Measurements from ENCODE around the gene ZBTB20. TPM values are rescaled to one million over a fixed set of nuclear protein-coding genes. Genes with fewer than 3 reads are reported as not detected.

The ZBTB20 gene
- polyA plus RNA-seq, 1 donor from 2014 or later: 4.8 TPM

GRCh38 chr3:114510201-114510600 lies 636.9 kb downstream of the ZBTB20 start:
- no peak overlapping the region for H3K4me2 ChIP-seq (ENCODE audit: low read length)
- TF ChIP-seq EP300 (conservative IDR thresholded peaks at IDR 0.05; ENCODE audit: poor library complexity, severe bottlenecking) (no peak), EZH2 (IDR thresholded peaks at IDR 0.05; ENCODE audit: borderline replicate concordance, insufficient read depth, low read length, poor library complexity, severe bottlenecking) (no peak), RAD21 (conservative IDR thresholded peaks at IDR 0.05) (no peak)
- no peak overlapping the region for H3K27ac ChIP-seq (ENCODE audit: low read length)
- H3F3A ChIP-seq (ENCODE audit: insufficient read depth, low read length, poor library complexity, severe bottlenecking): no peaks in the 10 kb centered on the region
- no peaks in the 10 kb centered on the region for H3K79me2 ChIP-seq (replicated peaks; ENCODE audit: insufficient read depth, low read length)
- no peaks in the 10 kb centered on the region for H3K36me3 ChIP-seq (ENCODE audit: insufficient read depth, low read length)
- no peak overlapping the region for H3K4me3 ChIP-seq (ENCODE audit: low read length)
- H3K9ac ChIP-seq (ENCODE audit: low read length): no peak overlapping the region
- H3K9me2 ChIP-seq (ENCODE audit: insufficient read depth, low read length): no peaks in the 10 kb centered on the region
- no peaks in the 10 kb centered on the region for H4K20me1 ChIP-seq (ENCODE audit: insufficient read depth)
- no peaks in the 10 kb centered on the region for H3K27me3 ChIP-seq (ENCODE audit: insufficient read depth, low read depth, low read length)
- H2AFZ ChIP-seq (ENCODE audit: low read depth, low read length): no peak overlapping the region
- no peaks in the 10 kb centered on the region for H3K9me3 ChIP-seq (ENCODE audit: low read length)

GRCh38 chr3:114509756-114510155 lies 637.3 kb downstream of the ZBTB20 start:
- no peaks in the 10 kb centered on the region for H3F3A ChIP-seq (ENCODE audit: insufficient read depth, low read length, poor library complexity, severe bottlenecking)
- no peak for TF ChIP-seq SMC3 (conservative IDR thresholded peaks at IDR 0.05; ENCODE audit: poor library complexity)
- TF ChIP-seq TAF1 (IDR thresholded peaks at IDR 0.05; ENCODE audit: low read depth): no peak
- no peak for TF ChIP-seq MXI1 (conservative IDR thresholded peaks at IDR 0.05; ENCODE audit: poor library complexity, severe bottlenecking)
- TF ChIP-seq EZH2 (IDR thresholded peaks at IDR 0.05; ENCODE audit: borderline replicate concordance, insufficient read depth, low read length, poor library complexity, severe bottlenecking): no peak
- no peak for TF ChIP-seq EP300 (conservative IDR thresholded peaks at IDR 0.05; ENCODE audit: poor library complexity, severe bottlenecking)
- H3K4me3 ChIP-seq (ENCODE audit: low read length): no peak overlapping the region
- H3K27me3 ChIP-seq (ENCODE audit: insufficient read depth, low read depth, low read length): no peaks in the 10 kb centered on the region
- no peaks in the 10 kb centered on the region for H3K36me3 ChIP-seq (ENCODE audit: insufficient read depth, low read length)
- H2AFZ ChIP-seq (ENCODE audit: low read depth, low read length): no peak overlapping the region
- H4K20me1 ChIP-seq (ENCODE audit: insufficient read depth): no peaks in the 10 kb centered on the region
- H3K27ac ChIP-seq (ENCODE audit: low read length): no peak overlapping the region
- H3K79me2 ChIP-seq (replicated peaks; ENCODE audit: insufficient read depth, low read length): no peaks in the 10 kb centered on the region
- no peaks in the 10 kb centered on the region for H3K9me3 ChIP-seq (ENCODE audit: low read length)
- H3K9ac ChIP-seq (ENCODE audit: low read length): no peak overlapping the region
- no peak overlapping the region for H3K4me2 ChIP-seq (ENCODE audit: low read length)
- H3K9me2 ChIP-seq (ENCODE audit: insufficient read depth, low read length): no peaks in the 10 kb centered on the region

GRCh38 chr3:114508976-114509375 lies 638.1 kb downstream of the ZBTB20 start:
- H3F3A ChIP-seq (ENCODE audit: insufficient read depth, low read length, poor library complexity, severe bottlenecking): no peaks in the 10 kb centered on the region
- no peaks in the 10 kb centered on the region for H4K20me1 ChIP-seq (ENCODE audit: insufficient read depth)
- no peak overlapping the region for H3K9ac ChIP-seq (ENCODE audit: low read length)

More at GRCh38 chr3:114508976-114509375, 638.1 kb downstream of the ZBTB20 start:
- Histone ChIP-seq H3K9me3 (ENCODE audit: low read length) (no peaks in the 10 kb centered on the region), H3K79me2 (replicated peaks; ENCODE audit: insufficient read depth, low read length) (no peaks in the 10 kb centered on the region), H3K27ac (ENCODE audit: low read length) (no peak overlapping the region), H3K36me3 (ENCODE audit: insufficient read depth, low read length) (no peaks in the 10 kb centered on the region), H2AFZ (ENCODE audit: low read depth, low read length) (no peak overlapping the region), H3K9me2 (ENCODE audit: insufficient read depth, low read length) (no peaks in the 10 kb centered on the region), H3K4me2 (ENCODE audit: low read length) (no peak overlapping the region), H3K27me3 (ENCODE audit: insufficient read depth, low read depth, low read length) (no peaks in the 10 kb centered on the region), H3K4me3 (ENCODE audit: low read length) (no peak overlapping the region)
- TF ChIP-seq MXI1 (conservative IDR thresholded peaks at IDR 0.05; ENCODE audit: poor library complexity, severe bottlenecking) (no peak), RAD21 (conservative IDR thresholded peaks at IDR 0.05) (no peak), TAF1 (IDR thresholded peaks at IDR 0.05; ENCODE audit: low read depth) (no peak), POLR2AphosphoS5 (IDR thresholded peaks at IDR 0.05) (no peak), REST (IDR thresholded peaks at IDR 0.05; ENCODE audit: borderline replicate concordance) (no peak), SMC3 (conservative IDR thresholded peaks at IDR 0.05; ENCODE audit: poor library complexity) (no peak), EP300 (conservative IDR thresholded peaks at IDR 0.05; ENCODE audit: poor library complexity, severe bottlenecking) (no peak), EZH2 (IDR thresholded peaks at IDR 0.05; ENCODE audit: borderline replicate concordance, insufficient read depth, low read length, poor library complexity, severe bottlenecking) (no peak), CTCF (IDR thresholded peaks at IDR 0.05; ENCODE audit: poor library complexity, severe bottlenecking) (no peak)

Data from neural cell (in vitro differentiated cells).